ENCODE results near the gene GRAMD2B.

Gene GRAMD2B

GRCh38 chr5:126462239-126463014 is 39.2 kb downstream of the GRAMD2B start:
- no peak for TF ChIP-seq CTCF (IDR thresholded peaks at IDR 0.05)

GRCh38 chr5:126464016-126464415 is 40.8 kb downstream of the GRAMD2B start:
- no peak for TF ChIP-seq CTCF (IDR thresholded peaks at IDR 0.05)

GRCh38 chr5:126464959-126465358 is 41.8 kb downstream of the GRAMD2B start:
- no peak for TF ChIP-seq CTCF (IDR thresholded peaks at IDR 0.05)

GRCh38 chr5:126468091-126468490 is 44.9 kb downstream of the GRAMD2B start:
- no peak for TF ChIP-seq CTCF (IDR thresholded peaks at IDR 0.05)

- no peak for TF ChIP-seq CTCF (IDR thresholded peaks at IDR 0.05)
Observed at GRCh38 chr5:126469536-126470316, 46.5 kb downstream of the GRAMD2B start.

GRCh38 chr5:126471247-126471646 is 48.0 kb downstream of the GRAMD2B start:
- no peak for TF ChIP-seq CTCF (IDR thresholded peaks at IDR 0.05)

- TF ChIP-seq CTCF (IDR thresholded peaks at IDR 0.05), result no peak
Observed at GRCh38 chr5:126471875-126472537, 48.8 kb downstream of the GRAMD2B start.

Measured in LNCAP (cell line).